ENCODE data around the gene PXK.

The PXK gene

GRCh38 chr3:58386626-58387365, 54.1 kb downstream of the PXK start:
- no peak for DNase-seq

GRCh38 chr3:58387650-58388546, 55.2 kb downstream of the PXK start:
- DNase-seq, result no peak

GRCh38 chr3:58388550-58389091, 55.9 kb downstream of the PXK start:
- no peak for DNase-seq

GRCh38 chr3:58391156-58391865, 58.6 kb downstream of the PXK start:
- DNase-seq, result no peak

DNA sequence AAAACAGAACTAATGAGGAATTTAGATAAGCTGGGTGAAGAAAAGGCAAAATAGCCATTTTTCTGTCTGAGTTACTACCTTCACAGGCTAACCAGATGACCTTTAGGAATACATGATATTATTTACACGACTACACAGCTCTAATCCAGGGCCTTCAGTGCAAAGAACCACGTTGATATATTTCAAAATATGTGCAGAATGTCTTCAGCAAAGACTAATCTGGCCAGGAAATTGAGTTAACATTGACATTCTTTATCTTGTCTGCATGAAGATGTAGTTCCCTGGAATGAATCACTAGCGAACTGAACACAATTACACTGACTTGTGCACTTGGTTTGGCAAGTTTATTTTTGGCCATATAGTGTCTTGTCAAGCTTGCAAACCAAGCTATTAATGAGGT, 59.5 kb downstream of the PXK start:
- DNase-seq, result no peak

GRCh38 chr3:58394339-58394738, 61.6 kb downstream of the PXK start:
- no peak for DNase-seq

GRCh38 chr3:58398669-58399333, 66.1 kb downstream of the PXK start:
- DNase-seq, result no peak

DNA sequence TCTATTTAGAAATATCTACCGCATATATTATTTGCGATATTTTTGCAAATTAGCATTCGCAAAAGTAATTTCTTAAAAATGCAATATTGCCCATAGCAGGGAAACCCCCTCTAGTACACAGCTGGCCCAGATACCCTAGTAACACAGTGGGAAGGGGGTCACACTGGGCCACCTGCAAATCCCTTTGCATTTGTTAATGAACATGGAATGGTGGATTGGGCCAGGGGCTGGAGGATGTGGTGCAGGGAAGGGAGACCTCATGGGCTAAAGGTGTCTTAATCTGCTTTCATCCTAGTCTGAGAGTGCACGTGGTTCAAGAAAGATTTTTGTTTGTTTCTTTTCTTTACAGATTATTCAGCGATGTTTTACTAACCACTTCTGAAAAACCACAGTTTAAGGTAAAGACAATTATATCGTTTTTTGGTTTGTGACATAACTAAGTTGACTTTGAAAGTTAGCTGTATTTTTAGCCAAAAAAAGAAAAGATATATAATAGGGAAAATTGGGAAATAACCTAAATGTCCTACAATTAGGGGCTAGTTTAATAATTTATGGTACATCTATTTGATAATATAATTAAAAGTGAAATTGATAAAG, 70.9 kb downstream of the PXK start:
- no peak for DNase-seq

- no peak for DNase-seq
These were observed 71.7 kb downstream of the PXK start for GRCh38 chr3:58404396-58404795.

DNA sequence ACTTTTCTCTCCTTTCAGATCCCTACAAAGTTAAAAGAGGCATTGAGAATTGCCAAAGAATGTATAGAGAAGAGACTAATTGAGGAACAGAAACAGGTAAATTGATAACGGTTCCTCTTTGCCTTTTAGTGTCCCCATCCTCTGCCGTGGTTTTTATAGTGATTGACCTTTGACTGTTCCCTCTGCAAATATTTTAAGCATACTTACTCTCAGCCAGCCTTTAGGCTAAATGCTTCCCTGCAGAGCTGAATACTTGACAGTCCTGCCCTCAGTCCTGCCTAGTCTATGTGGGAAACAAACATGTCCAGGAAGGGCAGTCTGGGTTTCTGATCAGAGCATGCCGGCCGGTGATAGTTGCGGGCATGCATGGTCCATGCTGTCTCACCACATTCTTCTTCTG, 76.2 kb downstream of the PXK start:
- no peak for DNase-seq

- no peak for DNase-seq
These were observed 77.0 kb downstream of the PXK start for GRCh38 chr3:58409663-58410062.

GRCh38 chr3:58411036-58411435, 78.3 kb downstream of the PXK start:
- DNase-seq, result no peak

DNA sequence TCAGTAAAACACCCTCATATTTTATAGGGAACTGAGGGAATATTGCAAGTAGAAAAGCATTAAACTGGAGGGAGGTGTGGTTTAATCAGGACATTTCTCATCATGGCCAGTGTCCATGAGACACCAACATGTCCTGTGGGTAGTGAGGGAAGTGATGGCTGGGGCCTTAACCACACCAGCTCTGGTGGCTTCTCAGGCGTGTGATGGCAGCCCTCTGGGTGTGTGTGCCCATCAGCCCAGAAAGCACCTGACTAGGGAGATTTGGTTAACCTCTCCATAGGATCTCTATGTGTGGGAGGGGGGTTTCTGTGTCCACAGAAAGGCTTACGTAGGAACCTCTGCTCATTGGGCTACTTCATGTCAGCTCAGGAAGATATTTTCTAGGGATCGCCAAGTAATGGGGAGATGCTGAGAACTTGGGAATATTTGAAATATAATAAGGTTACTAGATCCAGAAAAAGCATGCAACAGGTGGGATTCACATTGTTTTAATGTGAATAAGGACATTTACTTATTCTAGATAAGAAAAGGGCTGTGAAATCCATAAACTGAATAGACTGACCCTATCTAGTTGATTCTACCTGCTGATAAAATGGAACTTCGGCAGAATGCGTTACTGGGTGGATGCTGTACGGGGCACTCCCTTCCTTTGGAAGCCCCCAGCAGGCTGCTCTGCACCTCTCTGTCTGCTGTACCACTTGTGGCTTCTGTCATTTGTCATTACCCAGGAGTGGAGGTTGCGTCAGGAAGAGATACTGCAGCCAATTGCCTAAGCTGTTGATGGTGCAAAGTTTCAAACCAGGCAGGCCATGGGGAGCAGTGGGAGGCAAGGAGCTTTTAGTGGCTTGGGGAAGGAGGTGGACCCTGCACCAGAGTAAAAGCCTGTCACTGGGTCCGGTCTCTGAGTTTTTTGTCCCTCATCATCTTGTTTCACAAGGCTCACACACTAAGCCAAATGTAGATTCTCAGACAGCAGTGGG, 79.4 kb downstream of the PXK start:
- no peak for DNase-seq

DNA sequence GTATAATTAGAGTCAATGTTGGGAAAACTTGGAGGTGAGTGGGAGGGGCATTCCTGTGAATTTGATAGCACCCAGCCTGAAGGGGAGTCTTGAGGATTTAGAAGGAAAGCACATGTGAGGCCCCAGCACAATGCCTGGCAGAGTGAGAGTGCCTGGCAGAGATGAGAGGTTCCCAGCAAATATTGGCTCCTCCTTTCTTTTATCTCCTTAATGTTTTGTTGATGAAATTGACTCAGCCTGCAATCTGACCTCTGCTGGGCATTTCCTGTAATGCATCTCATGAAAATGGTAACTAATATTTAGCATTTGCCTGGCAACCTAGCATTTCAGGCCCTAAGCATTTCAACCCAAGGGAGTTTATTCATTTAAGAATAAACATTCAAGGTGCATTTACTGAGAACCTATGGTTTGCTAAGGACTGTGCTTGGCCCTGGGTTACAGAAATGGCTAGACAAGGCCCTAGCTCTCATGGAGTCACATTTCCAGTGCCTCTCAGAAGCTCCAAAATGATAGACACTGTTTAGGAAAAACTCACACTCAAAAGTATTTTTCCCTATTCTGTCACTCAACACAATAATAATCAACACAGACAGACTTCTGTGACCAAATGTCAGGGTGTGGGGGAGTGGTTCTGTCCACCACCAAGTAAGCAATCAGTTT, 82.0 kb downstream of the PXK start:
- DNase-seq, result peak; percentile 31

- no peak for DNase-seq
These were observed 83.5 kb downstream of the PXK start for GRCh38 chr3:58416191-58416590.

DNA sequence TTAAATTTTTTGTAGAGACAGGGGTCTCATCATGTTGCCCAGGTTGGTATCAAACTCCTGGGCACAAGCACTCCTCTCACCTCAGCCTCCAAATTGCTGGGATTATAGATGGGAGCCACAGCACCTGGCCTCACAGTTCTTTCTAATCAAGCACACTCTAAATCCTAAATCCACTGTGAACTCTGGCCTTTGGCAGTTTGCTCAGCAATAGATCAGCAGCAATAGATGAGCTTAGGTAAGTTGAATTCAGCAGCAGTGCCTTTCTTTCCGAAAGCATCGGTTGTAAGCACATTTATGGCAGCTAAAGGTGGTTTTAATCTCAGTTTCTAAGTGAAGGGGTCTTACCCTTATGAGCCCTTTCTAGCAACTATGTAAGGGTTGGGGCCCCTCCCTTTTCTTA, 84.4 kb downstream of the PXK start:
- DNase-seq, result no peak

GRCh38 chr3:58418227-58418626, 85.5 kb downstream of the PXK start:
- no peak for DNase-seq

DNA sequence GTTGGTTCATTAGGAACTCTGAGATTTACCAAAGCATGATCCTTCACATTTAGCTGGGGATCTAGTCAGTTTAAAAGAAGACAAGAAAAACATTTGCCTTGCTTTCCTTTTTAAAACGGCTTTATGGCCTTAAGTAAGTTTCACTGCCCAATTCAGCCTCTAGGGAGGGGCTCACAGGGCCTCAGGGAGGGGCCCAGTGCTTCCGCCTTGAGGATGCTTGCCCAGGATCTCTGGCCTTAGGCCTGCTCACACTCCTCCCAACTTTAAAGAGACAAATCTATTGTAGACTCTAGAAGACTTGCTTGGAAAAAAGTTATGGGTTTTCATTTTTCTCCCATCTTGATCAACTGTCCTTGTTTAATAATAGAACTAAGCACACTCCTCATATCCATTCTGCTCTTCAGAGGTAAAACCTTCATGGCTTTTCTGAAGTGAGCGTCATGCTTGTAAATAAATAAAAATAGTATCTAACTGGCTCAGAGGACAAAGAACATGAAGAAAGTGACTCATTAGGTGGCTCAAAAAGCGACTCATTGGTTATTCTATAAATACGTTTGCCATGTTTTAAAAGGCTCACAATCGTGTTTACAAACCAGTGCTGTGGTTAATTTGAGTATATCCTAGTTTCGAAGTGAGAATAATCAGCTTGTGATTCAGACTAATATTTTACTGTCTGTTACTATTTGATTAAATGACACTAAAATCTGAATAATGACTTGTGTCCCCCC, 87.3 kb downstream of the PXK start:
- no peak for DNase-seq

GRCh38 chr3:58421004-58421403, 88.3 kb downstream of the PXK start:
- no peak for DNase-seq

Measured in activated gamma-delta T cell treated with Interleukin-2 at 50 U/mL for 16 hours (primary cell).